NCI-H1105 (cell line): ENCODE results near the gene DLGAP1.
"Not testable (repeated sequence)": the region's sequence is repeated elsewhere in the genome, so short reads cannot be mapped to it uniquely, and the experiment has no call there.

ENCODE experiments used
- DNase-seq: peaks from one replicate; lab custom pipeline; 2025; lab: John Stamatoyannopoulos, UW

DLGAP1 gene

DNA sequence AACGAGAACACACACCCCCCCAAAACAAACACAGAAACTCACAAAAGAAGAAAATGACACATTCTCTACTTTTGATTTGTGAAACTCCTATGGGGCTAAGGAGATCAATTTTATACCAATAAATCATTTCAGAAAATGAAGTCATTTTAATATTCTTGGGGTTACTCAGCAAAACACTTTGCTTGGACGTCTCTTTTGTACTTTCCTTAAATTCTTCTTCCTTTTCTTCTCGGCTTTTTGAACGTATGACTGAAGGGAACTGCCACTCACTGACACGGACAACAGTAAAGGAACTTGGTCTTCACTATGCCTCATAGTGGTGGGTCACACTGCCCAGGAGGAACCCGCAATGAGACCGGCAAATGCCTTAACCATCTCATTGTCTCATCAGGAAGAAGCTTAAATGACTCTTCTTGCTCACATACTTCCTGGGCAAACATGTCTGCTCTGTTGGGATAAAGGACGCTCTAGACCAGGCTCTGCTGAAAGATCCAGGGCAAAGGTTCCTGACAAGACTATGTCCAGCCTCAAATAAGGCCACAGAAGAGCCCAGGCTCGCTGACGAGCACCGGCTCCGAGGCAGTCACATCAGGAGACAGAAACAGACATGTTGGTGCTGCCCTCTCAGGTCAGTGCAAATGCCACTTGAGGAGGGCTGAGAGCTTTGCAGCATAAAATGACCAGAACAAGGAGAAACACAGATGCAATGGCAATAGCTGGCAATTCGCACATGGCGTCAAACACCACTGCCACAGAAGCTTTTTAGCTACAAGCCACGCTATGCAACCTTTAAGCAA, 799.7 kb downstream of the DLGAP1 start:
- DNase-seq = no peak

DNA sequence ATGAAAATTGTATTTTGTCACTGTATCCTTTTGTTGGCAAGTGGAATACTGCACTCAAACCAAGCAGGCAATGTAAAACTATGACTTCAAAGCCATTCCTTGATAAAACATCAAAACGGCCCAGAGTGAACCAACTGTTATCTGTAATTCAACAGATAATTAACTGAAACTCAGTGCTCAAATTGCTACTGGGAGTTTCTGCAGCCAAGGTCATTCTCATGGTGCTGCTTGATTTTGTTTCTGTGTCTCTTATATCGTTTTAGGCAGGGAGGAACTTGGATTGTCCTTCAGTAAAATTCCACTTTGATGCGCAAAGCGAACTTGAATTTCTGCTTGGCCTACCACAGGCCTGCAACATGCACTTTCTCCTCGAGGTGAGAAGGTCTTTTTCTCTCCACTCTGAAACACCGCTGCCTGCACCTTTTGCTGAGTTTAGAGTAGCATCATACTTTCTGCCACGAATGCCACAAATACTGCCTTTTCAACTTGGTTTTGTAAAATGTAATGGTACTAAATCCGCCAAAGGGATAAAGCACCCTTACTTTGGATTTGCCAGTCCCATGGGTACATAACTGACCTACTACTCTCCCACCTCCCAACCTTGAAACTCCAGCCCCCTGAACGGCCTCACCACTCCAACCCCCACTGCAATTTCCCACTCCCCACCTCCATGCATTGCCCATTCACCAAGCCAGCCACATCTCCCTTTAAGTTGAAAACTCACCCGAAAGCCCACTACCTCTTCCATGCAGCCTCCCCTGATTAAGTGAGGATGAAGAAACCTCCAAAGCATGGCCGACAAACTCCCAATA, 800.5 kb downstream of the DLGAP1 start:
- no peak for DNase-seq

DNA sequence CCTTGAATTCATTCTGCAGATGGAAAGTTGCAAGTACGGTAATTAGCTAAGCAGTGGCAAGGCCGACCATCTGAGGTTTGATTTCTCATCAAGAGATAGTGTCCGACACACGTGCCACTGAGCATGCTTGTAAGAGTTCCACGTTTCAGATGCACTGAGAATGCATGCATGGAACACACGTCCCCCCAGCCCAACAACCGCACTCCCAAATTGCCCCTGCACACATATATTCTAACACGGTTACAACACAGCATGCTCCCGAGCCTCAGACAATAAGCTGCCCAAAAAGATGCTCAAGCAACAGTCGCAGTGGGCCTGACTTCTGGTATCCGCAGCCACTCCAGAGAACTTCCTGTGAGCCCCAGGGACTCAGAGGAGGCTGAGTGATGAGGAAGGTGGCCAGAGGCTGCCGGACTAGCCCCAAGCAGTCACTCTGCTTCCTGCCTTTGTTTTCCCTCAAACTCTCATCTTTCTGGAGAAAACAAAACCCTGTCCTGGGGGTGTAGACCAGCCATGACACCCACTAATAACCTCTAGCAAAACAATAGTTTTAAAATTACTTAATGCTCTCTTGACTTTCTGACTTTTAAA, 801.2 kb downstream of the DLGAP1 start:
- no peak for DNase-seq

DNA sequence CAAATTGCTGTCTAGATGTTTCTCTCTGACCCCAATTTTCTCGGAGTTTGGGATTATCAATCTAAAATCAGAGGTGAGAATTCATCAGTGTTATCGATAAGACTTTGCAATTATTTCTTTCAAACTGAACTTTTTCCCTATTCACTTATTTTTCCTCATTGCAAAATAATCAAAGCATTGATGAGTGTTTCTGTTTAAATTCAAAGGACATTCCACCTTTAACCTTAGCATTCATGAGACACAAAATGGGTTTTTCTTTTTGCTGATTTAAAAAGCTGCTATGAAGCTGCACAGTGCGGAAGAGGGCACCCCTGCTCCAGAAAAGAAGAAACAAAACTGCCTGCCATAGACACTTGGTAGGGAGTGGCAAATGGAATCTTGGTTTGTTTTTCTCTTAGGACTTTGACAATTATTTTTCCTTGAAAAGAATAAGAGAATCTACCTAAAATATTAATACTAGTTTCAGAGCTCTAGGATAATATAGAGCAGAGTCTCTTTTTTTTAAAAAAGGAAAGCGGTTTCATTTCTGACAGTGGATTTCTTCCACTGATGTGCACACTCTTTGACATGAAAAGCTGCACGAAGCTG, 801.8 kb downstream of the DLGAP1 start:
- DNase-seq = no peak

DNA sequence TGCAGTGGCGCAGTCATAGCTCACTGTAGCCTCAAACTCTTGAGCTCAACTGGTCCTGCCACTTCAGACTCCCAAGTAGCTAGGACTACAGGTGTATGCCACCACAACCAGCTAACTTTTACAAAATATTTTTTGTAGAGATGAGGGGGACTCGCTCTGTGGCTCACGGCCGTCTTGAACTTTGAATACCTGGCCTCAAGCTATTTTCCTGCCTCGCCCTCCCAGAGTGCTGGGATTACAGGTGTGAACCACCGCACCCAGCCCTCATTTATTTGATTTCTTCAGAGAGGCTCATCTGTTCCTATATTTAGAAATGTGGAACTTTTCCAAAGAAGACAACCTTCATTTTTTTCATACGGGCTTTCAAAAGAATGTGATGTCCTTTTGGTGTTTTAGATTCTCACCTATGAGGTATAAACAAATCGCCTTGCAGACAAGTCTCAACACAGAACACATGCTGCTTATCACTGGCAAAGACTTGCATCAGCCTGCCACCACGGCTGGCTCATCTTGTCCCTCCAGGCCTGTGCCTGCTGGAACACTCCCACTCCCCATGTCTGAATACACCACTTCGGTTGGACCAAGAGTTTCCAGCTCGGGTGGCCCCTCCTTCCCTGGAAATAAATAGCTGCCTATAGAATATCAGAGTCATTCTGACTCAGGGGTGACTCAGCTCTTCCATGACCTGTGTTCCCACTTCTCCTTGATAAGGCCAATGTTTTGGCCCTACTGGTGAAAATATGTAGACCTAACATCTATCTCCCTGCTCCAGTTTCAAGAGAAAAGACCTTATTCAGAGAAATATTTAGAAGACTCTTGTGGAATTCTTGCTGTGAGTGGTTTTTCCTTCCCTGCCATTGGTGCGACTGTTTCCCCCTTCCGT, 802.5 kb downstream of the DLGAP1 start:
- no peak for DNase-seq

DNA sequence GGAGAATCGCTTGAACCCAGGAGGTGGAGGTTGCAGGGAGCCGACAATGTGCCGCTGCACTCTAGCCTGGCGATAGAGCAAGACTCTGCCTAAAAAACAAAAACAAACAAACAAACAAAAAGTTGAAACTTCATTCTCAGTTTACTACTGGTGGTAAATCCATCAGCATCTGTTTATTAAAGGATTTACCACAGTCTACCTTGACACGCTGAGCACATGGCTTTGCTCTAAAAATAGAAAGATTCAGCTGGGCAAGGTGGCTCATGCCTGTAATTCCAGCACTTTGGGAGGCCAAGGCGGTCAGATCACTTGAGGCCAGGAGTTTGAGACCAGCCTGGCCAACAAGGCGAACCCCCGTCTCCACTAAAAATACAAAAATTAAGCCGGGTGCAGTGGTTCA, 803.8 kb downstream of the DLGAP1 start:
- DNase-seq = no peak

DNA sequence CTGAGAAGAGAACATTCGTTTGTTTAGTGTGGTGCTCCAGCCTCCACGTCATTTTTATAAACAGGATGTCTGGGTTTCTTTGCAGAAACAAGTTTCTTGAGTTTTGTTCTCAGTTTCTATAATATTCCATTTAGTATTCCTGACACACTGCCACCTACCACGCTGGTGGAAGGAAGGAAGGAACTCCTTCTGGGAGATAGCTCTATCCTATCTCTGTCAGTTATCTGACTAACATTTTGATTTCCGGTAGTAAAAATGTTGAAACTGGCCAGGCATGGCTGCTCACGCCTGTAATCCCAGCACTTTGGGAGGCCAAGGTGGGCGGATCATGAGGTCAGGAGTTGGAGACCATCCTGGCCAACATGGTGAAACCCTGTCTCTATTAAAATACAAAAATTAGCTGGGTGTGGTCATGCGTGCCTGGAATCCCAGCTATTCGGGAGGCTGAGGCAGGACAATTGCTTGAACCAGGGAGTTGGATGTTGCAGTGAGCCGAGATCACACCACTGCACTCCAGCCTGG, 804.5 kb downstream of the DLGAP1 start:
- not testable (repeated sequence) for DNase-seq

DNA sequence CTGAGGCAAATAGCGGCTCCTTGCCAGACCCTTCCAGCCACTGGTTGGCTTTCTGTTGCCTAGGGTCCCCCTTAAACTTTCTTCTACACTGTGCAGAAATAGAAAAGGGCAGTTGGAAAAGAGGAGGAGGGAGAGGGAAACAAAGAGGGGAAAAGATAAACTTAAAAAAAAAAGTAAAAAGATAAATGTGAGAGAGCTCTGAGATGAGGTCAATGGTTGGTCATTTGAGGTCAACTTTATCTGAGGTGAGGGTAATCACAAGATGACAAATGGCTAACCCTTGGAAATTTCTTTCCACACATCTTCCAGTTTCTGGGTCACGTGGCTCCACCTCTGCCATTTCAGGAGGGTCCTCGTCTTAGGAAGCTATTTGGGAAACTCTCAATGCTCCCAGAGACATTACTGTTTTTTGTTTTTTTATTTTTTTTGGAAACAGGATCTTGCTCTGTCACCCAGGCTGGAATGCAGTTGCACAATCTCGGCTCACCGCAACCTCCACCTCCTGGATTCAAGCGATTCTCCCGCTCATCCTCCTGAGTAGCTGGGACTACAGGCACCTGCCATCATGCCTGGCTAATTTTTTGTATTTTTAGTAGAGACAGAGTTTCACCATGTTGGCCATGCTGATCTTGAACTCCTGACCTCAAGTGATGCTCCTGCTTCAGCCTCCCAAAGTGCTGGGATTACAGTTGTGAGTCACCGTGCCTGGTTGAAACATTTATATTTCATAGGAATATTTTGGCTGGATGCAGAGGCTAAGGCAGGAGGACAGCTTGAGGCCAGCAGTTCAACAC, 805.3 kb downstream of the DLGAP1 start:
- no peak for DNase-seq

DNA sequence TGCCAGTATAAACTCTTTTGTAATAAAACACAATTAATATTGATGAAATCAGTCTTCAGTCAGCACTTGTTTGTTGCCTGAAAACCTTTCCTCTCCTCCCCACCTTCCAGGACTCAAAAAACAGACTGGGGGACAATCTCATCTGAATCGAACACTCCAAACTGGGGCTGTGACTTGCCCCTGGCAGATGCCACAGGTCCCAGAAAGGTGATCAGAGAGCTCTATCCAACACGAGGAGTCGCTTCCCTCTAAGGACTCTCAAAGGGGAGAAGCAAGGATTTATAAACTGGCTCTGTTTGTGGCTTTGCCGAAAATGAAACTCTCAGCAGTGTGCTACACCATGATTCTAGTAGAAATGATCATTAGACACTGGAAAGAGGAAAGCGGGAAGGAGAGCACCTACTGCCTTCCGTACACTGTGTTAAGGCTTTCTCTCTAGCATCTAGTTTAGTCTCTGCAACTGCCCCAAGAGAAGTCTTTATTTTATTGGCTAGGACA, 805.9 kb downstream of the DLGAP1 start:
- no peak for DNase-seq

DNA sequence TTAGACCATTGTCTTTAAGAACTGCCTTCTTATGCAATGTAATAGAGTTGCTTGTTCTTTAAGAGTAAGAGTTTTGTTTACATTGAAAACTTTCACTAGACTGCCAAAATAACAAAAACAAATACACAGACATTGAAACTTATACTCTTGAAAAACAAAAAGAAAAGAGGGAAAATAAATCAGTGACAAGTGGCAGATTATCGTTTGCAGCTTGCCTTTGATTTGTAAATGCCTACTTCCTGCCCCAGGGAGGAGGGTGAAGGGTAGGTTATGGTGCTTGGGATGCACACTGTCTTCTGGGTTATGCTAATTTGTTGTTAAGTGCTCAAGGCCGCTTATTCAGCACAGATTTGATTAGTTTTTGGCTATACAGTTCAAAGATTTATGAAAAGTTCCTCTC, 806.5 kb downstream of the DLGAP1 start:
- no peak for DNase-seq

DNA sequence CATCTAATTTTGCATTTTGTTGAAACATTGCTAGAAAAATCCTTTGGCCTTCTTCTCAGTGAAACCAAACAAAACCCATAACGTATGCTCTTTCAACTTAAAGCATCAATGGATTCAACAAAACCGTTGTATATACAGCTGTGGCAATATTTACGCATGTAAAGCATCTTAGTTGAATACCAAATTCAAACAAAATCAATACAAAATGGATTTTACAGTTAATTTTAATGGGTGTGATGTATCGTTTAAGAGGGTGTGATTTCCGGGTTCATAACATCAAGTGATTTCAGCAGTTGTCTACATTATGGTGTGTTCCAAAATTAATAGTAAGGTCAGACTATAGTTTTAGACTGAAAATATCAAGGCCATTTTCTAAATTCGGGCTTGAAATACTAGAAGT, 806.9 kb downstream of the DLGAP1 start:
- DNase-seq = no peak

DNA sequence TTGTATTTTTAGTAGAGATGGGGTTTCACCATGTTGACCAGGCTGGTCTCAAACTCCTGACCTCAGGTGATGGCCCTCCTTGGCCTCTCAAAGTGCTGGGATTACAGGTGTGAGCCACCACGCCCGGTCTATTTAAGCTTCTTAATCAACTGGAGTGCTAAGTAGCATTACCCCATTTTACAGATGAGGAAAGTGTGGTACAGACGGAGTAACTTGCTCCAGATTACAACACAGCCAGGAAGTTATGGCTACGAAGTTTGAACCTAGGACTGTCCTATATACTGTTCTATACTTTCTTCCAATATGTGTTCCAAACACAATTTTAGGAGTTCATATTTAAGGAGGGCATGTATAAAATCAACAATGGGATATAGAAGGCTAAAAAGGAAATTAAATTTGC, 807.5 kb downstream of the DLGAP1 start:
- no peak for DNase-seq

DNA sequence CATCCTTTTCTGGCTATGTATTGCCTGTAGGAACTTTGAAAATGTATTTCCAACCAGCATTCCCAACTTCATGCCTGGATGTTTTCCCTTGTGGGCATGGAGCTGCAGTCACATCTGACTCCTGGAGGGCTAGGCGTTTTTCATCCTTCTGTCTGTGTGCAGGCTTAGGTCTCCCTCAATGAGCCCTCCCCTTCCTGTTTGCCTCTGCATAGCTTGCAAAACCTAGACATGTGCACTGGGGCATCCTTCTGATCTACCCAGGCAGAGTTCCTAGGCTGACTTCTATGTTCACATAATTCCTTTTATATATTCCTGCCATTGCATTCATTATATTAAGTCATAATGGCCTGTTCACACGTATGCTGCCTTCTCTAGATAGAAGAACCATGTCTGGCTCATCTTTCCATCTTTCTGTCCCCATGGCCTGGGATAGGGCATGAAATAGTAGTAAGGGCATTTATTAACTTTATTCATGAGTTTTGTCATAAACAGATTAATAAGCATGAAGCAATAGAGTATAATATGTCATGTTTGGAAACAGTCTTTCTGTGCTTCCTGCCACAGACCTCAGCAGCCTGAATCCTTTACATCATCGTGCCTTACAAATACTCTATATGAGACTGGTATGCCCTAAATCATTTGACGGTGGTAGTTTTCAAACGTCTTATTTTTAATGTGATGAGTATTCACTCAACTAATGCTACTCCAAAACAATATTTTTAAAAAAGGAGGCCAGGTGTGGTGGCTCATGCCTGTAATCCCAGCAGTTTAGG, 809.5 kb downstream of the DLGAP1 start:
- DNase-seq = no peak

DNA sequence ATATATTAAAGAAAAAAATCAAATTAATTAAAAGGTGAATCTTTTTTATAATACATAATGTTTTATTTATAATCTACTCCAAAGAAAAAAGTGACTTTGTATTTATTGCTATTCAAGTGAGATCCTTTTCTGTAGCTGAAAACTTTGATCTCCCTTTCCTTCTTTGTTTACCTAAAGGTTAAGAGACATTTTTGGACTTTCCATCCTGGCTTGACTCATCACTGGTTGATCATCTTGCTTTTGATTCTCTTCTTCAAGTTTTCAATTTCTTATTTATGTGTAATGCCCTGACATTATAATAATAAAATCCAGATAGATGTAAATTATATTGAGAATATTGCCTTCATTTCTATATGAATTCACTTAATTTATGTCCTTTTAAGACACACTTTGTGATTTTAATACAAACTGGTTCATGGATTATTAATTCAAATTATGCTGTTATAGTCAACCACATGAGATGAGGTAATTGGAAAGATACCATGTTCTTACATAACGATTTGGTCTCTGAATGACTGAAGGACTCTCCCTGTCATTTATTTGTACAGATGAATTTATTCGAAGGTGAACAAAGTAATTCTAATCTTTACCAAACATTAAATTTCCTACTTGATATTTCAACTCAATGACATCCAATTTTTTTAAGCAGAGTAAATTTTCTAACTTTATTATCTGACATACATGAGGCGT, 820.7 kb downstream of the DLGAP1 start:
- DNase-seq = no peak

DNA sequence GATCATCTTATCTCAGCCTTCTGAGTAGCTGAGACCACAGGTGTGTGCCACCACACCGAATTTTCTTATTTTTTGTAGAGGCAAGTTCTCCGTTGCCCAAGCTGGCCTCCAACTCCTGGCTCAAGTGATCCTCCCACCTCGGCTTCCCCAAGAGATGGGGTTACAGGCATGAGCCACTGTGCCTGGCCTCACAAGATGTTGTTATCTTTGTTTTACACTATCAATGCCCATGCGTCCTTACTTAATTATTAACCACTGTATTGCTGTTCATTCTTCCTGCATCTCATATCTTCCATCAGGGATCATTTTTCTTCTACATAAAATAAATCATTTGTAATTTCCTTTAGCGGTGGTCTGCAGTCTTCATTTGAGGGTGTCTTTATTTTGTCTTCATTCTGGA, 823.2 kb downstream of the DLGAP1 start:
- no peak for DNase-seq

DNA sequence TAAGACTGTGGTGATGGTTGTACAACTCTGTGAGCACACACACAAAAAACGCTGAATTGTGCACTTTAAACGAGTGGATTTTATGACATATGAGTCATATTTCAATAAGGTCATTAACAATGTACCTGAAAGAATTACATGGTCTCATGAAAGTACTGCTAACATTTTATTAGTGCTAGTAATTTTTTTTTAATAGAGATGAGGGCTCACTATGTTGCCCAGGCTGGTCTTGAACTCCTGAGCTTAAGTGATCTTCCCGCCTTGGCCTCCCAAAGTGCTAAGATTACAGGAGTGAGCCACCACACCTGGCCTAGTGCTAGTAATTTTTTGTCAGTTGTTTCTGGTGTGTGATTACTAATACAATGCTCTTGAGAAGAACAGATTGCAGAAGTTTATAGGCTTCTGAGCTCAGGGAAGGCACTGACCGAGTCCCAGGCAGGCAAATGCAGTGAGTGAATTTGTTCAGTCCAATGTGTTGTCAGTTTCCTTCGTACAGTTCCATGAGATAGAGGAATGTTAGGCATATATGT, 828.1 kb downstream of the DLGAP1 start:
- no peak for DNase-seq

DNA sequence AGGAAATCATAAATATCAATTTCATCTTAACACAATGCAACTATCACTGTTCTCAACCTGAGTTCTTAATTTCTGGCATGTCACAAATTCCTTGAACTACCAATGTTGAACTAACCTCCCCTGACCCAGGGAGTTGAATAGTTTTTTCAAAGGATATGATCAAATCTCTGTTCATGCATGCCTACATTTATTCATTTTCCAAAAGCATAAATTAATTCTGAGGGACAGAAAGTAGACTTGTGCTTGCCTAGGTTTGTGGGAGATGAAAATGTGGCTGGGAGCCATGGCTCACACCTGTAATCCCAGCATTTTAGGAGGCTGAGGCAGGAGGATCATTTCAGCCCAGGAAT, 829.4 kb downstream of the DLGAP1 start:
- no peak for DNase-seq

DNA sequence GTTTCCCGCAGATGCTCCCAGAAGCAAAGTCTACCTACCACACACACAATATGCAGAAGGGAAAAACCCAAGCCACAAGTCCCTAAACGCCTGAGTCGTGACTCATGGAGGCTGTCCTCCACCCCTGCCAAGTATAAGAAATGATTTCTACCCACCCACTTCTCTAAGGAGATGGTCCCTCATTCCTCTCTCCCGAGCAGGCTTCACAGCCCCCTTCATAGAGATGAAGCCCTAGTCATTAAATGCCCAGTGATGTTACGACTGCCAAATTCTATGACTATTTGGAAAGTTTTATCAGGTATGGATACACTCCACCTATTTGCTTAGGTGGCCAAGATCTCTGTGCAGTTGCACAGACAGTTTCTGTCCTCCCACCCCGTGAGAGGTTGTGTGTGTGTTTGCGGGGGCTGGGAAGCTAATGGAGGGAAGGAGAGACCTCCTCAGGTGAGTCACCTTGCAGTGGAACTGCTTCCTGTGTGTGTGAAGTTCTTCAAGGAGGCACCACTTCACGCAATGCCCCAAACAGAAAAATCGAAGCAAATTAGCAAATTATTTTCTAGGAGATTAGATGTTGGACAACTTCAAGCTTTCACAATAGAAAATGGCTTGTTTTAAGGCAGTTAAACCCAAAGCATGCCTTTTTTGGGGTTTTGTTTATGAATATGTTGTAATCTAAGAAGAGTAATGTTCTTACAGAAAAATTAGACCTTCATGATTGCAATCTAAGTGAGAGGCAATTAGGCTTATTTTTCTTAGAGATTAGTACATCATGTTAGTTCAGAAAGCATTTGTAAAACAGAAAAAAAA, 830.0 kb downstream of the DLGAP1 start:
- no peak for DNase-seq
